Sigmoid colon (tissue), 4 donors: ENCODE data around the gene ZNF786.

Source experiments
- POLR2A ChIP-seq, 2 donors: fragments of 450-650 bp; IDR thresholded peaks; one replicate each; pipeline ENCODE4 v1.6.1; 2016; ENCODE audit warnings: antibody characterized with exemption in 2 of 2, mild to moderate bottlenecking in 2 of 2, moderate library complexity in 2 of 2
- POLR2AphosphoS5 ChIP-seq, 4 donors: sonication (generic); formaldehyde crosslinking; IDR thresholded peaks; one replicate each; pipeline ENCODE4 v1.6.1; 2017; ENCODE audit warnings: antibody characterized with exemption in 4 of 4
- TF ChIP-seq, protein P1 (sequence below), 4 experiments: fragments of 450-650 bp in 3 of 4; fragments of 200-600 bp in 1 of 4; IDR thresholded peaks; one replicate each; pipeline ENCODE4 v1.5.1; 2016 to 2019; ENCODE audit warnings: antibody characterized with exemption in 4 of 4, mild to moderate bottlenecking in 3 of 4, moderate library complexity in 2 of 4

DNA sequence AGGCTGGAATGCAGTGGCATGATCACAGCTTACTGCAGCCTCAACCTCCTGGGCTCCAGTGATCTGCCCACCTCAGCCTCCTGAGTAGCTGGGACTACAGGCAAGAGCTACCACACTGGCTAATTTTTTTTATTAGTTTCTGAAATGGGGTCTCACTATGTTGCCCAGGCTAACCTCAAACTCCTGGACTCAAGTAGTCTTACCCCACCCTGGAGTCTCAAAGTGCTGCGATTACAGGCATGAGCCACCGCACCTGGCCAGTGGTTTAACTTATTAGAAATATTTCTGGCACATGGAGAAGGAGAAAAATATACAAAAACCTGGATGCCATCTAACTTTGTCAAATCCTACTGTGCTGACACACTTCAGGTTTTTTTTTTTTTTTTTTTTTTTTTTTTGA lies 15.2 kb downstream of the ZNF786 start:
- TF ChIP-seq, protein P1, sequence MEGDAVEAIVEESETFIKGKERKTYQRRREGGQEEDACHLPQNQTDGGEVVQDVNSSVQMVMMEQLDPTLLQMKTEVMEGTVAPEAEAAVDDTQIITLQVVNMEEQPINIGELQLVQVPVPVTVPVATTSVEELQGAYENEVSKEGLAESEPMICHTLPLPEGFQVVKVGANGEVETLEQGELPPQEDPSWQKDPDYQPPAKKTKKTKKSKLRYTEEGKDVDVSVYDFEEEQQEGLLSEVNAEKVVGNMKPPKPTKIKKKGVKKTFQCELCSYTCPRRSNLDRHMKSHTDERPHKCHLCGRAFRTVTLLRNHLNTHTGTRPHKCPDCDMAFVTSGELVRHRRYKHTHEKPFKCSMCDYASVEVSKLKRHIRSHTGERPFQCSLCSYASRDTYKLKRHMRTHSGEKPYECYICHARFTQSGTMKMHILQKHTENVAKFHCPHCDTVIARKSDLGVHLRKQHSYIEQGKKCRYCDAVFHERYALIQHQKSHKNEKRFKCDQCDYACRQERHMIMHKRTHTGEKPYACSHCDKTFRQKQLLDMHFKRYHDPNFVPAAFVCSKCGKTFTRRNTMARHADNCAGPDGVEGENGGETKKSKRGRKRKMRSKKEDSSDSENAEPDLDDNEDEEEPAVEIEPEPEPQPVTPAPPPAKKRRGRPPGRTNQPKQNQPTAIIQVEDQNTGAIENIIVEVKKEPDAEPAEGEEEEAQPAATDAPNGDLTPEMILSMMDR (IDR thresholded peaks at IDR 0.05) = no peak
- TF ChIP-seq POLR2AphosphoS5 (IDR thresholded peaks at IDR 0.05) (no peak), POLR2A (IDR thresholded peaks at IDR 0.05) (no peak)
